Coronary artery (tissue), 2 donors: ENCODE measurements around the gene CNNM2.

Experiments
- DNase-seq: peaks from one replicate; pipeline ENCODE4 v3.0.0-alpha.2; 2017; ENCODE audit warnings: low spot score
- H3K27ac ChIP-seq, 2 donors: fragments of 200-600 bp; sonication (generic); one replicate each; pipeline ENCODE4 v1.5.1; 2016 to 2019
- H3K4me3 ChIP-seq: fragments of 200-600 bp; sonication (generic); 2 replicates; pipeline ENCODE4 v1.5.1; 2016; ENCODE audit warnings: mild to moderate bottlenecking, moderate library complexity
- CTCF ChIP-seq: fragments of 200-600 bp; sonication (generic); IDR thresholded peaks from one replicate; pipeline ENCODE4 v1.5.1; 2019; ENCODE audit warnings: antibody characterized with exemption

Gene CNNM2

DNA sequence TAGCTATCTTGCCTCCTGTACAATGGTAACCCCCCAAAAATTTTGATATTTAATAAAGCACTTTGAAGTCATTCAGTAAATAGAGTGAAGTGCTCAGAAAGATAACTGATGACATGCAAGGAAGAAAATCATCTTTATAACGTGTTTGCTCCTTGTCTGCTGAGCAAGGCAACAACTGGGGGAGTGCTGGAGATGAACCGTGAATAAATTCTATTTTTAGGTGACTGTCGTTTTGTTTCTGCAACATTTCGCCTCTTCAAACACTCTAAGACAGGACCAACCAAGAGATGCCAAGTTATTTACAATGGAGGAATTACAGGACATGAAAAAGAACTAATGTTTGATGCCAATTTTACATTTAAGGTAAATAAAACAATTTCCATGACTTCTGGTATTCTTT lies 39.5 kb upstream of the CNNM2 start:
- Histone ChIP-seq H3K27ac (no peak overlapping the region), H3K4me3 (no peak overlapping the region)
- no peak for DNase-seq
- no peak for TF ChIP-seq CTCF

DNA sequence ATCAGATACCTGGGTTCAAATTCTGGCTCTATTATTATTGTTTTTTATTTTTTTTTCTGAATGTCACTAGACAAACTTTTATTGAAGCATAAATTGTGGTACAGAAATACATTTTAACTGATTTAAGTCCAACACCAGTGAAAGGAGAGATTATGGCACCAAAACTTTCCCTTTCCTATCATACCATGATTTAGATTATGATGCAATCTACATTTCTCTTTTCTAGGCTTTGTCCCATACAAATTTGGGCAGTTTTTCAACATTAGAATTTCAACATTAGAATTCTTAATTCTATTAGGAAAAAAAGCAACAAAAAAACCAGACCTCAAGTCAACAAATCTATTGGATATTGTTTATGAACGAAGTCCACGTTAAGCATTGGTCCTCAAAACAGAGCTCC lies 37.8 kb upstream of the CNNM2 start:
- Histone ChIP-seq H3K4me3 (no peak overlapping the region), H3K27ac (no peak overlapping the region)
- no peak for DNase-seq
- TF ChIP-seq CTCF = no peak

DNA sequence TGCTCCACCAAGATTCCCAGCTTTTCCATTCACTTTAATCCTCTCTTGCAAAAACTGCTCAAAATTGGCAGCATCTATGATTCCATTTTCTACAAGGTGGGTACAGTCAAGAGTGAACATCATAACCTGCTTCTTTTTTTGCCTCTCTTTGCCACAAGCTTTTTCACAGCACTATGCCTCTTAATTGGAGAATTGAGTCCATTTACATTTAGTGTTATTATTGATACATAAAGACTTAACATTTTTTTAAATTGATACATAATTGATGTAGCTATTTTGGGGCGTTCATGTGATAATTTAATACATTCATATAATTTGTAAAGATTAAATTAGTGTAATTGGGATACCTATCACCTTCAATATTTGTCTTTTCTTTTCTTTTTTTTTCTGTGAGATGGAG lies 30.0 kb upstream of the CNNM2 start:
- no peak for TF ChIP-seq CTCF
- no peak overlapping the region for H3K4me3 ChIP-seq
- no peak for DNase-seq

GRCh38 chr10:102894466-102895213 lies 23.5 kb upstream of the CNNM2 start:
- no peak overlapping the region for H3K27ac ChIP-seq
- no peak for DNase-seq
- no peak for TF ChIP-seq CTCF
- no peak overlapping the region for H3K4me3 ChIP-seq

More for the DNA sequence above, 30.0 kb upstream of the CNNM2 start:
- no peak overlapping the region for H3K27ac ChIP-seq

DNA sequence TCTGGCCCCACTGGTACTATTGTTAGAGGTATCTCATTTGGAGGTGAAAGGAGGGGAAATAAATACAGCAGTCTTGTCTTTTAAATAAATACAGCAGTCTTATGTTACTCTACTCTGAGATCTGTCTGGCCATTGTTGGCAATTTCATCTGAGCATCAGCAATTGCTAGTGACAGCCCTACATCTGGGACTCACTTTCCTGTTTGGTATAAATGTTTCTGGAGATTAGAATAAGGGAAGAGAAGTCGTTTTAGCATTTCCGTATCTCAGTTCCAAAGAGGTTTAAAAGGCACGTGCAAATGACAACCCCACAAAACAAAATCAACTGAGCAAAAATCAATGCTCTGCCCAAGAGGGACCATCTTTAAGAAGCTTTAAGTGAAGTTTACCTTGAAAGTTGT lies 18.1 kb upstream of the CNNM2 start:
- TF ChIP-seq CTCF = no peak
- no peak overlapping the region for H3K27ac ChIP-seq
- H3K4me3 ChIP-seq = no peak overlapping the region
- DNase-seq = no peak

- Histone ChIP-seq H3K4me3 (no peak overlapping the region), H3K27ac (no peak overlapping the region)
- TF ChIP-seq CTCF = no peak
- no peak for DNase-seq
These were observed 13.7 kb upstream of the CNNM2 start for GRCh38 chr10:102904346-102904745.

GRCh38 chr10:102906507-102906906 lies 11.6 kb upstream of the CNNM2 start:
- no peak for TF ChIP-seq CTCF
- no peak overlapping the region for H3K4me3 ChIP-seq
- DNase-seq = no peak
- H3K27ac ChIP-seq = no peak overlapping the region
